ACHN (cell line): ENCODE data around the gene ADCY1.
"Not testable (repeated sequence)": the region's sequence is repeated elsewhere in the genome, so short reads cannot be mapped to it uniquely, and the experiment has no call there.

Source experiments
- DNase-seq: peaks from one replicate; pipeline ENCODE4 v3.0.0-alpha.2; 2015
- in situ Hi-C: cut with HindIII; loops from 2 replicates; pipeline ENCODE4 v1.10.0; 2017; ENCODE audit warnings: low sequenced_read_pairs, low pct_ligation_motif_present, low pct_unique_long_range_greater_than_20kb

ADCY1 gene

DNA sequence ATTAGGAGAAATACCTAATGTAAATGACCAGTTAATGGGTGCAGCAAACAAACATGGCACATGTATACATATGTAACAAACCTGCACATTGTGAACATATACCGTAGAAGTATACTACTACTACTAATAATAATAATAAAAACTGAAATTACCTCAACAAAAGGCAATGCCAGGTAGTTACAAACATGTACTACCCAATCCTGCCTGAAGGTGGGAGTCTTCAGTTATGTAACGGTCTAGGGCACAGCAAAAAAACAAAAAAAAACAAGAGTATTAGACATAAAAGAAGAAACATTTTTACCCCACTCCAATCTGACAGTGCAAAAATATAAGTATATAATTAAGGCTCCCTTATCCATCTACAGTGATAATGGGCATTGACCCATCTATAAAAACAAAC, 182.6 kb downstream of the ADCY1 start:
- peak; percentile 37 for DNase-seq
- in situ Hi-C loops: not testable (repeated sequence)

DNA sequence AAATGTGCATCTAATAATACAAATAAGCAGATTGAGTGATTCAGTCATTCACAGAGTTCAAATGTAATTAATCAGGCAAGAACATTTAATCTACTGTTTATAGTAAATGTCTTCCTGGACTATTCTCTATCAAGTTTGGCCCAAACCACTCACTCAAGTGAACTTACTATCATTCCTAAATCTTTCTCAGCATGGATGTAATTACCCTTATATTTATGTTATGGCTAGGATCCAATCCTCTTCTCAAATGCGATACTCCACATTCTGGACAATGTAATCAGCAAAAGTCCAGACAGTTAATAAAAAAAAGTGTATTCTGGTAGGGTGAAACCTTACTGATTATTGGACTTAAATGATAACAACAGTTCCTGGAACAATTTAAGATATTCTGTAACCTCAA, 185.3 kb downstream of the ADCY1 start:
- DNase-seq, in situ Hi-C loops: not testable (repeated sequence)

DNA sequence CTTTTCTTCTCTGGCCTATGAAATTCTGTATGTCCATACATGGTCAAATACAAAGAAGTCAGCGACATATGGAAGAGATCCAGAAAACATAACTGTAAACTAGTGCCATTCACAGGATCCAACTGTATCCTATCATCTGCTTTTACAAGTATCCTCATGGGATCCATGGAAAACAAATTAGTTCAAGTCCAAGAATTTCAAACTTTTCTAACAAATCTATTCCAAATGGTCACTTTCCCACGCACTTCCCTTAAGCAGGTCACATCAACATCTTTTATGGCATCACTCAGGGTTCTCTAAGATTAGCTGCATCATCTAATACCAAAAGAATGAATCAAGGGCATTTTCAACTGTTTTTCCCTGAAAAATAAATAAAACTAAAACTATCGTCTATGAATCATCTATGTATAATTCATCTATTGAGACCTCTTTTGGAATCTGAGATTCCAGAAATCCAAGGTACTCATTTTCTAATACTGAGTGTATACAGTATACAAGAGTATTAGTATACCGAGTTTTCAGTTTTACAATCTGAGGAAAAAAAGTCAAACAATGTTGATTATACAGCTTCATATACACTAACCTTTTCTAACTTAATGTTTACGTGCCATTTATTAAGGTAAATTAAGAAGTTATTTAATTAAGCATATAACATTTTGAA, 187.5 kb downstream of the ADCY1 start:
- DNase-seq, in situ Hi-C loops: not testable (repeated sequence)

DNA sequence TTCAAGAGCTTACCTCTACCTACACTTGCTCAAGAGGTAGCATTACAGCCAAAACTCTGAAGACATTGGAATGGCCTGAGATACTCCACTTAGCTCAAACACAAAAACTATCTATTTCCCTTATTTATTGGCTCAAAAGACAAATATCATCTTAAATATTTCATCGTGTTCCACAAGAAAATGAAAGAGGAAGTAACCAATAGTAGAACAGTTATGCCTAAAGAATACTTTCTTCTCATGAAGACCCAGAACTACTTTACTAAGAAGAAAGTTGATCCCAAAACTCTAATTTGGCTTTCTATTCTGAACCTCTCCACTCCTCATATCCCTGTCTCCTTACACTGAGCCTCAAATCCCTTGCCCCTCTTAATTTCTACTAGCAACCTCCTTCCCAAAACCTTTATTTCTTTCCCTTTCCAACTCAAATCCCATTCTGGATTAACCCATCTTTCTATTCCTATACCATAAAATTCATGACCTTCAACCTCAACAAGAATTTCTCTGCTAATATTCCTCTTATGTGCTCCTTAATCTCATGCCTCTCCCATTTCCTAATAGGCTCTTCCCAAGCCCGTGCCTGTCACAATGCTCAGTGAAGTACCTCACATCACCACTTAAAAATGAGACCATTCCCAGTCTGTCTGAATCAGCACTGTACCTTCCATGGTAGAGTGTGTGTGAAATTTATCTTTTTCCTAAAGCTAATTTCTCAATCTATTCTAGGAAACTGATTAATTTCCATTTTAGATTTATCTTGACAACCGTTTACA, 188.2 kb downstream of the ADCY1 start:
- in situ Hi-C loops, DNase-seq: not testable (repeated sequence)

DNA sequence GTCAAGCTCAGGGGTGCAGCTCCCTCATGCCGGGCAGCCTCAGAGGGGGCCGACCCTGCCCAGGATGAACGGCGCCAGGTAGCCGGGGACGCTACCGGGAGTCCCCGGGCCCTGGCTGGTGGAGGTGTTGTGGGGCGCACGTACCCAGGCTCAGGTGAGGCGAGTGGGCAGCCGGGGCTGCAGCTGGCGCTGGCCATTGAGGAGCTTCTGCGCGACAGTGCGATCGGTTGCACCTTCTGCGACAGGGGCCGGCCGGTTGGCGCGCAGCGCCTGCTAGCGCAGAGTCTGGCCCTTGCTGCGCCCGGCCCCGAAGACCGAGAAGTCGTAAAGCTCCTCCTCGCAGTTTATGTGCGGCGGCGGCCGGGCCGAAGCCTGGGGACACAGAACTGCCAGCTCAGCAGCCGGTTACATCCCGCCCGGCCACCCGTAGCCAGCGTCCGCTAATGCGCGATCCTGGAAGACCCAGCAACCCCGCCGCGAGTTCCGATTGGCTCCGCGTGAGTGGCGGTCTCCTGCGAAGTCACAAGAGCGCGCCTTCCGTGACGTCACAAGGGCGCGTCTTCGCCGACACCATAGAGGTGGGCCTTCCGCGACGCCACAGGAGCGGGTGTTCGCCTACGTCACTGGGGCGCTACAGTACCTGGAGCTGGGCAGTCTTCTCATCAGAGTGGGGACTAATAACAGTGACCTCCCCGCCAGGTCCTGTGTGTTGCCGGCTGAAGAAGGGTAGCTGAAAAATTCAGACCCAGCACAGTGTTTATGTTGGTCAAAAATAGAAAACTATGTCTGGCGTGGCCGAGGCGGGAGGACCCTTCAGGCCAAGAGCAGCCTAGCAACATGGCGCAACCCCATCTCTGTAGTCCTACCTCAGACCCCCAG, 194.6 kb downstream of the ADCY1 start:
- peak; percentile 100 for DNase-seq
- in situ Hi-C loops: not testable (repeated sequence)

DNA sequence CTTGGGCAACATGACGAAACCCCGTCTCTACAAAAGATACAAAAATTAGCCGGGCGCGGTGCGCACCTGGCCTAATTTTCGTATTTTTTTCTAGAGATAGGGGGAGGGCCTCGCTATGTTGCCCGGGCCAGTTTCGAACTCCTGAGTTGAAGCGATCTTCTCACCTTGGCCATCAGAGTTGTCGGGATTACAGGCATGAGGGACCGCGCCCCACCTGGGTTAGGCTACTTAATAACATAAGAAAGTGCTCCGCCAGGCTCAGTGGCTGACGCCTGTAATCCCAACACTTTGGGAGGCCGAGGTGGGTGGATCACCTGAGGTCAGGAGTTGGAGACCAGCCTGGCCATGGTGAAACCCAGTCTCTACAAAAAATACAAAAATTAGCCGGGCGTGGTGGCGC, 195.5 kb downstream of the ADCY1 start:
- DNase-seq, in situ Hi-C loops: not testable (repeated sequence)
